CD8-positive, alpha-beta memory T cell (primary cell): ENCODE data around the gene FYCO1. TPM values are rescaled to one million over a fixed set of nuclear protein-coding genes. Genes with fewer than 3 reads are reported as not detected.

Experiments used
- CTCF ChIA-PET: fragments of 350-600 bp; sonication (Branson Sonifier 250); formaldehyde crosslinking; loops from one replicate; lab custom pipeline; 2021; ENCODE audit warnings: antibody characterized with exemption; lab: Charles Lee
- POLR2A ChIA-PET: fragments of 350-600 bp; sonication (Branson Sonifier 250); formaldehyde crosslinking; loops from one replicate; lab custom pipeline; 2021; ENCODE audit warnings: antibody characterized with exemption; lab: Charles Lee
- DNase-seq, 5 donors: peaks; one replicate each; pipeline versions ENCODE4 v3.0.0 to v3.0.0-alpha.2; 2020 to 2022; ENCODE audit warnings: mixed read lengths in 1 of 5
- H3K27ac ChIP-seq: one replicate; pipeline ENCODE4 v1.7.0; 2013; ENCODE audit warnings: low read depth, mild to moderate bottlenecking, low read length, moderate library complexity
- H3K27me3 ChIP-seq: 2 replicates; pipeline ENCODE4 v1.7.0; 2013; ENCODE audit warnings: low read length, mild to moderate bottlenecking; ENCODE audit not compliant: insufficient read depth, poor library complexity, severe bottlenecking
- H3K36me3 ChIP-seq: 2 replicates; pipeline ENCODE4 v1.7.0; 2013; ENCODE audit warnings: mild to moderate bottlenecking, low read length, moderate library complexity; ENCODE audit not compliant: insufficient read depth
- H3K4me1 ChIP-seq: 2 replicates; pipeline ENCODE4 v1.7.0; 2013; ENCODE audit warnings: mild to moderate bottlenecking, low read length, moderate library complexity; ENCODE audit not compliant: insufficient read depth
- H3K4me3 ChIP-seq: 2 replicates; pipeline ENCODE4 v1.7.0; 2013; ENCODE audit warnings: mild to moderate bottlenecking, low read length
- H3K9me3 ChIP-seq: 2 replicates; pipeline ENCODE4 v1.7.0; 2013; ENCODE audit warnings: mild to moderate bottlenecking, low read length
- H3K27ac Mint-ChIP-seq, 8 donors: one replicate each; pipeline ENCODE4 v1.8.0; 2020 to 2021; ENCODE audit warnings: mixed read lengths in 8 of 8, mild to moderate bottlenecking in 6 of 8, inconsistent platforms in 3 of 8, moderate library complexity in 3 of 8
- H3K27me3 Mint-ChIP-seq, 2 donors: one replicate each; pipeline ENCODE4 v1.8.0; 2020 to 2021; ENCODE audit warnings: mixed read lengths in 2 of 2, mild to moderate bottlenecking in 1 of 2, moderate library complexity in 1 of 2
- H3K36me3 Mint-ChIP-seq, 3 donors: one replicate each; pipeline ENCODE4 v1.8.0; 2020 to 2021; ENCODE audit warnings: mixed read lengths in 3 of 3, inconsistent platforms in 1 of 3, mild to moderate bottlenecking in 1 of 3
- H3K4me1 Mint-ChIP-seq, 3 donors: one replicate each; pipeline ENCODE4 v1.8.0; 2020 to 2021; ENCODE audit warnings: mixed read lengths in 3 of 3, inconsistent platforms in 1 of 3, mild to moderate bottlenecking in 1 of 3
- H3K4me3 Mint-ChIP-seq, 7 donors: one replicate each; pipeline ENCODE4 v1.8.0; 2020 to 2021; ENCODE audit warnings: mixed read lengths in 7 of 7, mild to moderate bottlenecking in 6 of 7, moderate library complexity in 4 of 7, inconsistent platforms in 2 of 7
- H3K9me3 Mint-ChIP-seq, 5 donors: one replicate each; pipeline ENCODE4 v1.8.0; 2020 to 2022; ENCODE audit warnings: mixed read lengths in 5 of 5, mild to moderate bottlenecking in 3 of 5, moderate library complexity in 2 of 5, inconsistent platforms in 1 of 5
- polyA plus RNA-seq: library from polyadenylated mRNA; unstranded; fragments of 300-500 nt; fragmentation: Illumina TruSeq; gene quantifications from one replicate; pipeline ENCODE4 v1.2.3, GENCODE V29; 2021
- total RNA-seq, 2 experiments: library from RNA; stranded (reverse); gene quantifications; one replicate each; pipeline ENCODE4 v1.2.3, GENCODE V29; 2021

FYCO1 gene
- total and polyA plus RNA-seq, 3 experiments from 2014 or later = 11.0 to 13.7 (median 13.4) TPM

DNA sequence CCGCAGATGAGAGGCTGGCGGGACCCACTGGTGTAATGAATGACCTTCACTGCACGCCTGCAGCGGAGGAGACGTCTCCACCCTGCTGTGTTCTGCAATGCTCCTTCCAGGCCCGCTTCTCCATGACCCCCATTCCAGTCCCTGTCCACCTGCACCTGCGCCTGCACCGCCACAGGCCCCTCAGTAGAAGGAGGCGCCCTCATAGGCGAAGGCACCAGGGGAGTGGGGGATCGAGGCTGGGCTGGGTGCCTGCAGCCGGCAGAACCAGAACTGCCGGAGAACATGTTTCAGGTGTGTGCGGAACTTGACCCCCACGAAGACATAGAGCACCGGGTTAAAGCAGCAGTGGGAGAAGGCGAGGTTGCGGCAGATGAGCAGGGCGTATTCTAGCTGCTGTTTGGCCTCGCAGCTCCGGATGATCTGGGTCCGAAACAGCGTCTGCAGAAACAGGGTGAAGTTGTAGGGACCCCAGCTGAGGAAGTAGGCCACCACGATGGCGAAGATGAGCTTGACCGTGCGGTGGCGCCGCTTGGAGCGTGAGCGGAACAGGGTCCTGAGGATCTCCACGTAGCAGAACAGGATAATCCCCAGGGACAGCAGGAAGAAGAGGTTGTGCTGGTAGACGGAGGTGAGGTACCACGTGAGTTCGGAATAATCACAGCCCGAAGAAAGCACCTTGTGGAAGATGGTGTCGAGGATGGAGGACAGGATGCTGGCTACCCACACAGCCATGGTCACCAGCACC lies 25.3 kb upstream of the FYCO1 start:
- Histone ChIP-seq H3K9me3 (no peaks in the 10 kb centered on the region), H3K36me3 (no peaks in the 10 kb centered on the region), H3K27ac (no peak overlapping the region), H3K4me1 (no peaks in the 10 kb centered on the region), H3K27me3 (no peaks in the 10 kb centered on the region), H3K4me3 (no peak overlapping the region)
- H3K4me1 Mint-ChIP-seq = peaks cover 3 to 16% (median 15%) of the 10 kb centered on the region in 3 donors
- H3K36me3 Mint-ChIP-seq = peaks cover 0 to 3% (median 2%) of the 10 kb centered on the region in 3 donors
- DNase-seq = no peak
- ChIA-PET CTCF (no interaction called here), POLR2A (no interaction called here)
- no peaks in the 10 kb centered on the region for H3K9me3 Mint-ChIP-seq
- H3K4me3 Mint-ChIP-seq = no peak overlapping the region
- no peaks in the 10 kb centered on the region for H3K27me3 Mint-ChIP-seq
- H3K27ac Mint-ChIP-seq = peak overlapping the region in 2 of 8 donors; percentile 32 to 66

GRCh38 chr3:46019707-46020106 lies 24.1 kb upstream of the FYCO1 start:
- Mint-ChIP-seq H3K4me3 (no peak overlapping the region), H3K4me1 (peaks cover 3 to 22% (median 15%) of the 10 kb centered on the region in 3 donors), H3K9me3 (no peaks in the 10 kb centered on the region), H3K36me3 (peaks cover 0 to 3% (median 2%) of the 10 kb centered on the region in 3 donors), H3K27ac (no peak overlapping the region), H3K27me3 (no peaks in the 10 kb centered on the region)
- no peak for DNase-seq
- Histone ChIP-seq H3K4me1 (no peaks in the 10 kb centered on the region), H3K9me3 (no peaks in the 10 kb centered on the region), H3K36me3 (no peaks in the 10 kb centered on the region), H3K4me3 (no peak overlapping the region), H3K27ac (no peak overlapping the region), H3K27me3 (no peaks in the 10 kb centered on the region)
- POLR2A ChIA-PET = no interaction called here
- CTCF ChIA-PET = interaction anchor here (0.9 kb wide), 1 partner anchor 11 kb away, joined by 3 read pairs; no protein-coding TSS in a partner anchor

DNA sequence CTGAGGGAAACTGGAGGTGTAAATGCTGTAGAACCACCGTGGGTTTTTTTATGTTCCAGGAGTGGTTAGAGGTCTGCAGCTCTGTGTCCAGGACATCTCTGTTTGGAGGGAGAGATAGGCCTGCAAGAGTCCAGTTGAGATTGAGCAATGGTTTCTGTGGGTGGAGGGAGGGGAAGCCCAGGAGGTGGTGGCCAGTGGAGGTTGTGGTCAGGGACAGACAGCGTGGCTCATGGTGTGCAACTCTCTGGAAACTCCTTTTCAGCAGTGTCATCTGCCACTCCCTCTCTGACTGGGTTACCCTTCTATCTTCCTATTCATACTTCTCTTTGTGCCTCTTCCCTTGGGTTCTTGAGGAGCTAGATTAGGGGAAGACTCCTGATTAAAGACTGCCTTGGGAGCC lies 22.1 kb upstream of the FYCO1 start:
- peaks cover 9 to 32% (median 15%) of the 10 kb centered on the region in 3 donors for H3K4me1 Mint-ChIP-seq
- Histone ChIP-seq H3K4me3 (no peak overlapping the region), H3K36me3 (no peaks in the 10 kb centered on the region), H3K9me3 (no peaks in the 10 kb centered on the region), H3K27me3 (no peaks in the 10 kb centered on the region), H3K27ac (no peak overlapping the region), H3K4me1 (no peaks in the 10 kb centered on the region)
- H3K27me3 Mint-ChIP-seq = no peaks in the 10 kb centered on the region
- peaks cover 0 to 3% (median 2%) of the 10 kb centered on the region in 3 donors for H3K36me3 Mint-ChIP-seq
- no peak overlapping the region for H3K4me3 Mint-ChIP-seq
- POLR2A ChIA-PET = no interaction called here
- CTCF ChIA-PET = no interaction called here
- H3K27ac Mint-ChIP-seq = peak overlapping the region in 1 of 8 donors; percentile 3
- no peaks in the 10 kb centered on the region for H3K9me3 Mint-ChIP-seq
- no peak for DNase-seq

DNA sequence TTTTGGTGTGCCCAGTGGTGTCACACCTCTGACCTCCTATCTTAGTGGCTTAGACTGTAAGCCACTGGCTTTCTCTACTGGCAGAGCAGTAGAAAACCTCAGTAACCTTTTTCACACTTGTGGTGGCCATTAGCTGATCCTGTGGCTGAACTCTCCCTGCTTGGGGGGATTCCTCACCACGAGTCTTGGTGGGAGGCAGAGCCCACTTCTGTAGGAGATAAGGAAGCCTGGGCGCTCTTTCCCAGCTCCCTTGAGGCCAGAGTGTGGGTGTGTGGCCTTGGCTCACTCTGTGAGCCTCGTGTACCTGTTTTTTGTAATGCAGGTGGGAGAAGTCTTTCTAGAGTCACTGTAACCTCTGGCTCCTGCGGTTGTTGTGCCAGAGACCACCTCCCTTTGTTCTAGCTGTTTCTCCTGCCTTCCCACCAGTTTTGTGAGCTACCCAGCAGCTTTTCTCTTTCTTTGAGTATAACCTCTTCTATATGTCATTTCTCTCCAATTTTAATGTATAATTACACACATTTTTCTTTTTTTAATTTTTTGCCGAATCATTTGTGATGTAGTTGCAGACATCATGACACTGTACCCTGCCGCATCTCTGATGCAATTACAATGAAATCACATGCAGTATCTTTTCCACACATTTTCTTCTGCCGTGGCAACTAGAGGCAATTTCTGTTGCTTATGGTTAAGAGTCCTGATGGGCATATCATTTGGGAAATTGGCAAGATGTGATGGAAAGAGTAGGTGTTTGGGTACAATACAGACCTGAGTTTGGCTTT lies 17.9 kb upstream of the FYCO1 start:
- Histone ChIP-seq H3K27ac (no peak overlapping the region), H3K36me3 (no peaks in the 10 kb centered on the region), H3K4me1 (no peaks in the 10 kb centered on the region), H3K9me3 (no peaks in the 10 kb centered on the region), H3K27me3 (no peaks in the 10 kb centered on the region), H3K4me3 (no peak overlapping the region)
- Mint-ChIP-seq H3K36me3 (peaks cover 0 to 6% (median 2%) of the 10 kb centered on the region in 3 donors), H3K9me3 (no peaks in the 10 kb centered on the region), H3K4me3 (peak overlapping the region in 1 of 7 donors; percentile 59), H3K4me1 (peaks cover 4 to 21% (median 13%) of the 10 kb centered on the region in 3 donors), H3K27me3 (no peaks in the 10 kb centered on the region), H3K27ac (peak overlapping the region in 2 of 8 donors; percentile 29 to 54)
- POLR2A ChIA-PET = no interaction called here
- CTCF ChIA-PET = no interaction called here
- DNase-seq = no peak

- no peak overlapping the region for H3K27ac Mint-ChIP-seq
- H3K27me3 Mint-ChIP-seq = no peaks in the 10 kb centered on the region
- H3K9me3 Mint-ChIP-seq = no peaks in the 10 kb centered on the region
- H3K4me3 Mint-ChIP-seq = no peak overlapping the region
- POLR2A ChIA-PET = no interaction called here
- H3K9me3 ChIP-seq = no peaks in the 10 kb centered on the region
- H3K27me3 ChIP-seq = no peaks in the 10 kb centered on the region
- CTCF ChIA-PET = no interaction called here
- peaks cover 2 to 21% (median 11%) of the 10 kb centered on the region in 3 donors for H3K4me1 Mint-ChIP-seq
- H3K36me3 Mint-ChIP-seq = peaks cover 0 to 4% (median 2%) of the 10 kb centered on the region in 3 donors
- no peak for DNase-seq
- no peak overlapping the region for H3K4me3 ChIP-seq
- no peak overlapping the region for H3K27ac ChIP-seq
- no peaks in the 10 kb centered on the region for H3K4me1 ChIP-seq
- no peaks in the 10 kb centered on the region for H3K36me3 ChIP-seq
Measured at GRCh38 chr3:46012246-46012645, 16.6 kb upstream of the FYCO1 start.

DNA sequence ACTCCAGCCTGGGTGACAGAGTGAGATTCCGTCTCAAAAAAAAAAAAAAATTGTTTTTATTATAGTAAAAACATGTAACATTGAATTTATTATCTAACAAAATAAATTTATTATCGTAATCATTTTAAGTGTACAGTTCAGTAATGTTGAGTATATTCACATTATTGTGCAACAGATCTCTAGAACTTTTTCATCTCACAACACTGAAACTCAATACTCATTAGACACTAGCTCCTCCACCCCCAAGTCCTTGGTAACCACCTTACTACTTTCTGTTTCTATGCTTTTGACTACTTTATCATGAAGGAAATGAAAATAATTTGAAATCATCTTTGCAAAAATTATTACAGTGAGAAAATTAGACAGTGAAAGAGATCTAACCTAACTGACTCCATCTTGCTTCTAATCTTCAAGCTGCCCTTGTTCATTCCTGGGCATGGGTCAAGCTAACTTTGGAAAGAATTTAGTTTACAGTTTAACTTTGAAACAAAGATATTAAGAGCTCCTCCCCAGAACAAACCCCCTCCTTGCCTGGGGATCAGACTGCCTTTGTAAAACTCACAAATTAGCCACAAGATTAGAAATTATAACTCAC lies 15.0 kb upstream of the FYCO1 start:
- no peaks in the 10 kb centered on the region for H3K9me3 ChIP-seq
- Mint-ChIP-seq H3K9me3 (no peaks in the 10 kb centered on the region), H3K4me1 (peaks cover 4 to 24% (median 12%) of the 10 kb centered on the region in 3 donors), H3K27me3 (no peaks in the 10 kb centered on the region), H3K4me3 (no peak overlapping the region), H3K36me3 (peaks cover 0 to 4% (median 2%) of the 10 kb centered on the region in 3 donors), H3K27ac (peak overlapping the region in 1 of 8 donors; percentile 83)
- DNase-seq = no peak
- H3K36me3 ChIP-seq = no peaks in the 10 kb centered on the region
- H3K27ac ChIP-seq = no peak overlapping the region
- H3K4me3 ChIP-seq = no peak overlapping the region
- ChIA-PET POLR2A (no interaction called here), CTCF (interaction anchor here (0.6 to 1.1 kb wide), 3 partner anchors 15 to 712 kb away, joined by 3 read pairs; no protein-coding TSS in a partner anchor)
- no peaks in the 10 kb centered on the region for H3K27me3 ChIP-seq
- H3K4me1 ChIP-seq = no peaks in the 10 kb centered on the region

DNA sequence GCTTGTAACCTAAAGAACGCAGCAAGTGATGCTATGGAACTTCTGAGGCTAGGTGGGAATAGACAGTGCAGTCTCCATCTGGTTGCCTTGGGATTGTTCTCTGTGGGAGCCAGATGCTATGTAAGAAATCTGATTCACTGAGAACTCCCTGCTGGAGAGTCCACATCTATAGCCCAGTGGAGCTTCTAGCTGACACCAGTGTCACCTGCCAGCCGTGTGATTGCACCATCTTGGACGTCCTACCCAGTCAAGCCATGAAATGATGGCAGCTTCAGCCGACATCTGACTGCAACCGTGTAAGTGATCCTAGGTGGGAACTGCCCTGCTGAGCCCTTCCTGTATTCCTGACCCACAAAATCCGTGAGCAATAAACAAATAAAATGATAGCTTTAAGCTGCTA lies 12.4 kb upstream of the FYCO1 start:
- Mint-ChIP-seq H3K36me3 (peaks cover 0 to 4% (median 2%) of the 10 kb centered on the region in 3 donors), H3K4me3 (no peak overlapping the region), H3K9me3 (no peaks in the 10 kb centered on the region), H3K27ac (no peak overlapping the region), H3K27me3 (no peaks in the 10 kb centered on the region), H3K4me1 (peaks cover 4 to 10% (median 9%) of the 10 kb centered on the region in 3 donors)
- ChIA-PET CTCF (no interaction called here), POLR2A (no interaction called here)
- Histone ChIP-seq H3K4me3 (no peak overlapping the region), H3K9me3 (no peaks in the 10 kb centered on the region), H3K27me3 (no peaks in the 10 kb centered on the region), H3K36me3 (no peaks in the 10 kb centered on the region), H3K27ac (no peak overlapping the region), H3K4me1 (no peaks in the 10 kb centered on the region)
- DNase-seq = no peak
